ENCODE data around the gene EML5.

EML5 gene

GRCh38 chr14:88614218-88614907 is 178.4 kb downstream of the EML5 start:
- no peak for DNase-seq (ENCODE audit: low read depth)

GRCh38 chr14:88613552-88614010 is 179.2 kb downstream of the EML5 start:
- DNase-seq (ENCODE audit: low read depth): no peak

- DNase-seq (ENCODE audit: low read depth): no peak
Measured at GRCh38 chr14:88612981-88613380, 179.8 kb downstream of the EML5 start.

GRCh38 chr14:88611878-88612277 is 180.9 kb downstream of the EML5 start:
- no peak for DNase-seq (ENCODE audit: low read depth)

- DNase-seq (ENCODE audit: low read depth): no peak
Measured at GRCh38 chr14:88607829-88608228, 184.9 kb downstream of the EML5 start.

GRCh38 chr14:88605594-88605993 is 187.2 kb downstream of the EML5 start:
- no peak for DNase-seq (ENCODE audit: low read depth)

- DNase-seq (ENCODE audit: low read depth): no peak
Measured at GRCh38 chr14:88604212-88604611, 188.5 kb downstream of the EML5 start.

- no peak for DNase-seq (ENCODE audit: low read depth)
Measured at GRCh38 chr14:88599761-88600439, 192.9 kb downstream of the EML5 start.

- no peak for DNase-seq (ENCODE audit: low read depth)
Measured at GRCh38 chr14:88599326-88599725, 193.4 kb downstream of the EML5 start.

- DNase-seq (ENCODE audit: low read depth): no peak
Measured at GRCh38 chr14:88598097-88598675, 194.6 kb downstream of the EML5 start.

GRCh38 chr14:88597601-88598000 is 195.2 kb downstream of the EML5 start:
- DNase-seq (ENCODE audit: low read depth): no peak

GRCh38 chr14:88597038-88597437 is 195.7 kb downstream of the EML5 start:
- DNase-seq (ENCODE audit: low read depth): no peak

GRCh38 chr14:88592031-88592430 is 200.7 kb downstream of the EML5 start:
- DNase-seq (ENCODE audit: low read depth): no peak

- no peak for DNase-seq (ENCODE audit: low read depth)
Measured at GRCh38 chr14:88590173-88590572, 202.6 kb downstream of the EML5 start.

- no peak for DNase-seq (ENCODE audit: low read depth)
Measured at GRCh38 chr14:88588081-88588480, 204.7 kb downstream of the EML5 start.

GRCh38 chr14:88584451-88584850 is 208.3 kb downstream of the EML5 start:
- no peak for DNase-seq (ENCODE audit: low read depth)

- DNase-seq (ENCODE audit: low read depth): no peak
Measured at GRCh38 chr14:88576222-88576621, 216.5 kb downstream of the EML5 start.

- DNase-seq (ENCODE audit: low read depth): no peak
Measured at GRCh38 chr14:88572117-88572516, 220.6 kb downstream of the EML5 start.

GRCh38 chr14:88568196-88568595 is 224.6 kb downstream of the EML5 start:
- no peak for DNase-seq (ENCODE audit: low read depth)

GRCh38 chr14:88565427-88565826 is 227.3 kb downstream of the EML5 start:
- DNase-seq (ENCODE audit: low read depth): no peak

GRCh38 chr14:88563845-88564244 is 228.9 kb downstream of the EML5 start:
- no peak for DNase-seq (ENCODE audit: low read depth)

- peak; percentile 81 for DNase-seq (ENCODE audit: low read depth)
Measured at GRCh38 chr14:88562831-88563686, 229.7 kb downstream of the EML5 start, which contains the start of gene ZC3H14. Gene ZC3H14, plus strand, starts transcription at chr14:88563037. Its CDS starts 97 bp downstream, at chr14:88563134.
